GM21737 (cell line): ENCODE results near the gene C17orf50.

ENCODE experiments used
- ATAC-seq: cut with Tn5 transposase; IDR thresholded peaks from one replicate; pipeline ENCODE4 v1.9.1; 2021; ENCODE audit warnings: mild to moderate bottlenecking, moderate library complexity; ENCODE audit not compliant: unreplicated experiment

C17orf50 gene

GRCh38 chr17:35809855-35810461, 49.3 kb downstream of the C17orf50 start:
- ATAC-seq: no peak

GRCh38 chr17:35811759-35812158, 51.1 kb downstream of the C17orf50 start:
- no peak for ATAC-seq

- no peak for ATAC-seq
These were observed 51.8 kb downstream of the C17orf50 start for GRCh38 chr17:35812456-35812855.
